Measurements from ENCODE around the gene WDR46. TPM values are rescaled to one million over a fixed set of nuclear protein-coding genes. Genes with fewer than 3 reads are reported as not detected.

The WDR46 gene
- total RNA-seq, 1 experiment from 2014 or later = 99.2 TPM

DNA sequence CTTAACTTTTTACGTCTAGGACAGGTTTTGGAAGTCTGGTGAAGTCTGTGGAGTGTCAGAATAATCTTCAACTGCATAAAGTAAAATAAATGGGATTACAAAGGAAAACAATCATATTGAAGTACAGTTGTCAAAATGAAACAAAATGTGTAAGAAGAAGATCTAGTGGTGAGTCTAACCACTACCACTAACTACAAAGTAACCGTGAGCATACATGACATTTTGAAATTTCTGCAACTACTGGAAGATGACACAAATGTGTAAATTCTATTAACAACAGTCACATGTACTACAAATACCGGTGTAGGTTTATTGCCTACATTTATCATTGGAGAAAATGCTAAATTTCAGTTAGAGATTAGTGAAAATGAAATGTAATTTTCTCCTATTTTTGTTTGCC lies 47.1 kb downstream of the WDR46 start:
- no peak overlapping the region for H2BK120ac ChIP-seq (ENCODE audit: low read depth, low read length, poor library complexity, severe bottlenecking)
- H2BK20ac ChIP-seq (ENCODE audit: low read depth, low read length, poor library complexity, severe bottlenecking) = no peak overlapping the region
- H3K4ac ChIP-seq (ENCODE audit: low read depth, low read length) = no peak overlapping the region
- no peaks in the 10 kb centered on the region for H3K79me2 ChIP-seq (ENCODE audit: insufficient read depth, low read length)
- no peak overlapping the region for H4K5ac ChIP-seq (ENCODE audit: insufficient read length, low read depth, low read length)
- no peak overlapping the region for H4K8ac ChIP-seq (replicated peaks; ENCODE audit: insufficient read length, low read depth, low read length)
- H4K20me1 ChIP-seq (ENCODE audit: control insufficient read depth, insufficient read depth, insufficient read length) = no peaks in the 10 kb centered on the region
- no peaks in the 10 kb centered on the region for H3K23me2 ChIP-seq (ENCODE audit: insufficient read length, low read depth, low read length, poor library complexity, severe bottlenecking)
- no peak overlapping the region for H3K23ac ChIP-seq (ENCODE audit: insufficient read length, low read depth, low read length)
- Mint-ChIP-seq H3K9me3 (no peaks in the 10 kb centered on the region), H3K36me3 (ENCODE audit: insufficient read depth in 1 of 3, low read depth in 3 of 3) (no peaks in the 10 kb centered on the region), H3K27ac (no peak overlapping the region), H3K27me3 (ENCODE audit: low read depth) (peaks cover 85% of the 10 kb centered on the region), H3K4me1 (no peaks in the 10 kb centered on the region), H3K4me3 (no peak overlapping the region)
- H2BK12ac ChIP-seq (ENCODE audit: insufficient read length, low read depth, low read length) = no peak overlapping the region
- DNase-seq = no peak
- H3K18ac ChIP-seq (ENCODE audit: insufficient read length, low read depth, low read length) = no peak overlapping the region
- H4K91ac ChIP-seq (ENCODE audit: insufficient read length, low read depth, low read length) = no peak overlapping the region
- no peak overlapping the region for H3K56ac ChIP-seq (ENCODE audit: insufficient read length, low read depth, low read length)
- H3K27ac ChIP-seq (ENCODE audit: insufficient read length, low read depth, low read length) = no peak overlapping the region
- no peak overlapping the region for H3T11ph ChIP-seq (ENCODE audit: low read length)
- WGBS (ENCODE audit: extremely low coverage, insufficient read length, low lambda C conversion rate) = no CpG with 5 or more reads among the region's 3 CpGs
- H2AFZ ChIP-seq (ENCODE audit: low read length) = no peak overlapping the region
- no peaks in the 10 kb centered on the region for H3K79me1 ChIP-seq (ENCODE audit: insufficient read depth, low read depth, low read length, poor library complexity, severe bottlenecking)
- H3K14ac ChIP-seq (ENCODE audit: insufficient read depth, low read length) = no peak overlapping the region
- no peaks in the 10 kb centered on the region for H3K4me1 ChIP-seq (ENCODE audit: insufficient read depth, low read length)
- H2AK5ac ChIP-seq (ENCODE audit: insufficient read length, low read length) = no peak overlapping the region
- TF ChIP-seq, protein P1, sequence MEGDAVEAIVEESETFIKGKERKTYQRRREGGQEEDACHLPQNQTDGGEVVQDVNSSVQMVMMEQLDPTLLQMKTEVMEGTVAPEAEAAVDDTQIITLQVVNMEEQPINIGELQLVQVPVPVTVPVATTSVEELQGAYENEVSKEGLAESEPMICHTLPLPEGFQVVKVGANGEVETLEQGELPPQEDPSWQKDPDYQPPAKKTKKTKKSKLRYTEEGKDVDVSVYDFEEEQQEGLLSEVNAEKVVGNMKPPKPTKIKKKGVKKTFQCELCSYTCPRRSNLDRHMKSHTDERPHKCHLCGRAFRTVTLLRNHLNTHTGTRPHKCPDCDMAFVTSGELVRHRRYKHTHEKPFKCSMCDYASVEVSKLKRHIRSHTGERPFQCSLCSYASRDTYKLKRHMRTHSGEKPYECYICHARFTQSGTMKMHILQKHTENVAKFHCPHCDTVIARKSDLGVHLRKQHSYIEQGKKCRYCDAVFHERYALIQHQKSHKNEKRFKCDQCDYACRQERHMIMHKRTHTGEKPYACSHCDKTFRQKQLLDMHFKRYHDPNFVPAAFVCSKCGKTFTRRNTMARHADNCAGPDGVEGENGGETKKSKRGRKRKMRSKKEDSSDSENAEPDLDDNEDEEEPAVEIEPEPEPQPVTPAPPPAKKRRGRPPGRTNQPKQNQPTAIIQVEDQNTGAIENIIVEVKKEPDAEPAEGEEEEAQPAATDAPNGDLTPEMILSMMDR (conservative IDR thresholded peaks at IDR 0.05) = no peak
- no peaks in the 10 kb centered on the region; the same call in 1 of the 2 replicates for H3K27me3 ChIP-seq (ENCODE audit: insufficient read depth, low read length)
- no peak overlapping the region for H3K9ac ChIP-seq (ENCODE audit: extremely low read depth, insufficient read length, low read length)
- no peaks in the 10 kb centered on the region for H3K9me3 ChIP-seq (ENCODE audit: control insufficient read depth, low read depth, low read length)
- H3K4me2 ChIP-seq (ENCODE audit: insufficient read depth, insufficient read length, low read length) = no peak overlapping the region
- H2BK15ac ChIP-seq (ENCODE audit: low read depth, low read length) = no peak overlapping the region
- H2BK5ac ChIP-seq (ENCODE audit: insufficient read length, low read length) = no peak overlapping the region

All from H9 (cell line).